GM10847 (cell line): ENCODE results near the gene PLA2G2C.

ENCODE experiments used
- POLR2A ChIP-seq: IDR thresholded peaks from 2 replicates; pipeline ENCODE4 v1.6.1; 2011; ENCODE audit not compliant: insufficient read length; ENCODE audit errors: extremely low read depth

Gene PLA2G2C

DNA sequence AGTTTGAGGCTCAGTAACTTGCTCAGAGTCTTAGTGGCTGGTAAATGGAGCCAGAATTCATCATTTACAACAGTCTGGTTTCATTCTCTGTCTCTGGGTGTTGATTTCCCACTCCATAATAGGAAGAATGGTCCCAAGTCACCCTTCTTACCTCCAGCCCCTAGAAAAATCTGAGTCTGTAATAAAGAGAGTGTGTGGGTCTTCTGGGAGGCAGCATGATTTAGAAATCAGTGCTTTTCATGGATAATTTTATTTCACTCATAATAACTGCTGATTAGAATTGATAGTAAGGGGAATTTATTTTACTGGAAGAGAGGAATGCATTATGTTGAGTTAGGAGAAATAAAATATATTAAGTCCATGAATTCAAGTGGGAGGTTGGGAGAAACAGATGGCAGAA lies 69.1 kb downstream of the PLA2G2C start:
- no peak for TF ChIP-seq POLR2A

DNA sequence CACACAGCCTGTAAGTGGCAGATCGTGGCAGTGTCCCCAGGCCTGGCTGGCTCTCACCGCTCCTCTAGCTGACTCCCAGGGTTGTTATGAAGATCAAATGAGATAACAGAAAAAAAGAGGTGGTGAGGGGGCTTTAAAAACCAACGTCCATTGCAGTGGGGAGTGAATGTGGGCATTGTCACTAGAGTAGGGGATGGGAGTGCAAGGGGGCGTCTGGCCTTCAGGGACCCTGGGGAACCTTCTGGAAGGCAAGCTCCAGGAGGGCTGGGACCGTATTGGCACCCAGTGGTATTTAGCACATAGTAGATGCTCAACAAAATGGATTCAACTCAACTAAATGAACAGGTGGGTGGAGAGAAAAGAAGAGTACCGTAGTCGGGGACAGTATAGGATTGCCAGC lies 70.4 kb downstream of the PLA2G2C start:
- TF ChIP-seq POLR2A, result no peak

DNA sequence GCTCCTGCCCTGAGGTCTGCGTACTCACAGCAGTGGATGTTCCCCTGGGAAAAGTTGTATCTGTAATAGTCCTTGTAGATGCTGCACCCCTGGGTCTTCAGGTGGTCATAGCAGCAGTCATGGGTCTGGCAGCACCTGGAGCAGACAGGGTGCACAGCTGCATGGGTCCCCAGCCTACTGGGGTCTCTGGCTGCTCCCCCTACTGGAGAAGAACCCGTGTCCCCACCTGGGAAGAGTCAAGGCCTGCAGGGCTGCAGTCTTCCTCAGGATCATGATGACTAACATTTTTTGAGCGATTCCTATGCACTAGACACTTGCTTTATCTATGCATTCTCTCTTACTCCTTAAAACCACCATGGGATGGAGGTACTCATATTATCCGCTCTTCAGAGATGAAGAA lies 70.8 kb downstream of the PLA2G2C start:
- TF ChIP-seq POLR2A, result no peak

DNA sequence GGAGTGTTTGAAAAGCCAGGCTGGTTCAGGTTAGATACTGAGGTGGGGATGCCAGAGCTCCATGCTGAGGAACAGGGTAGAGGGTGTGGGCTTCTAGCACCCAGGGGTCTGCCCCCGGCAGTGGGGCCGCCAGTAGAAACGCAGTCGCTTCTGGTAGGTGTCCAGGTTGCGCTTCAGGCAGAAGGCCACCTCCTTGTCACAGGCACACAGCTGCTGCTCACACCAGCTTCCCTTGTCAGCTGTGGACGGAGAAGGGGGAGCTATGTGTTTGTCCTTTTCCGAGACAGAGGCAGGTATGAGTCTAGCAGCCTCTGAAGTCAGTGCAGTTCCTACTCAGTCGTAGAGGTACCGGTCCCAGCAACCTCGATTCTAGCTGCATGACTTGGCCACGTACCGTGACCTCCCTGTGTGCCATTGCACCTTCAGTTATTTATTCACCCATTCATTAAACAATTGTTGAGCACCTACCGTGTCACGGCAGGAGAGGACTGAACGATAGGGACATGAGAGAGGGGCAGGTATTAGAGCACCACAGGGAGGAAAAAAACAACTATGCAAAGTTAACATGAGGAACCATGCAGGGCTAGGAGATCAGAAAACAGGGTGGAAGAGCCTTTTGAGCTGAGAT lies 72.2 kb downstream of the PLA2G2C start:
- TF ChIP-seq POLR2A, result no peak
